H1 (cell line): Measurements from ENCODE around the gene PXT1. TPM values are rescaled to one million over a fixed set of nuclear protein-coding genes. Genes with fewer than 3 reads are reported as not detected.

Source experiments
- CTCF ChIA-PET: fragments of 300-600 bp; sonication (Branson Sonifier 250); formaldehyde crosslinking; loops from one replicate; lab custom pipeline; 2021; ENCODE audit not compliant: partially characterized antibody; lab: Charles Lee
- POLR2A ChIA-PET: fragments of 300-600 bp; sonication (Branson Sonifier 250); formaldehyde crosslinking; loops from one replicate; lab custom pipeline; 2021; ENCODE audit warnings: inconsistent platforms; ENCODE audit not compliant: partially characterized antibody; lab: Charles Lee
- DNase-seq, 2 experiments: peaks; one replicate each; pipeline versions ENCODE4 v3.0.0 to v3.0.0-alpha.2; 2010 to 2022; ENCODE audit warnings: low spot score in 2 of 2, low read depth in 1 of 2, mixed read lengths in 1 of 2
- FAIRE-seq: peaks from 2 replicates; lab custom pipeline; 2011; peaks lifted over from hg19 to GRCh38; lab: Jason Lieb, UNC
- H2AFZ ChIP-seq: 2 replicates; pipeline ENCODE4 v1.8.1; 2012; ENCODE audit warnings: low read length, inconsistent platforms
- H2AK5ac ChIP-seq: 2 replicates; pipeline ENCODE4 v1.6.1; 2013; ENCODE audit warnings: low read depth, low read length
- H2BK120ac ChIP-seq: replicated peaks from 2 replicates; pipeline ENCODE3; 2013; ENCODE audit warnings: low read depth, low read length, inconsistent platforms
- H2BK12ac ChIP-seq: 2 replicates; pipeline ENCODE4 v1.6.1; 2013; ENCODE audit warnings: low read depth, low read length
- H2BK15ac ChIP-seq: 2 replicates; pipeline ENCODE4 v1.6.1; 2013; ENCODE audit warnings: low read length
- H2BK20ac ChIP-seq: 2 replicates; pipeline ENCODE4 v1.6.1; 2013; ENCODE audit warnings: low read length
- H2BK5ac ChIP-seq: 2 replicates; pipeline ENCODE4 v1.6.1; 2013; ENCODE audit warnings: low read depth, low read length
- H3K14ac ChIP-seq: 2 replicates; pipeline ENCODE4 v1.6.1; 2013; ENCODE audit warnings: inconsistent platforms; ENCODE audit not compliant: insufficient read length
- H3K18ac ChIP-seq: 2 replicates; pipeline ENCODE4 v1.6.1; 2013; ENCODE audit warnings: low read length; ENCODE audit errors: extremely low read depth
- H3K23ac ChIP-seq: 2 replicates; pipeline ENCODE4 v1.6.1; 2013; ENCODE audit warnings: inconsistent platforms; ENCODE audit not compliant: insufficient read length
- H3K23me2 ChIP-seq: 2 replicates; pipeline ENCODE4 v1.6.1; 2013; ENCODE audit warnings: low read depth, low read length
- H3K27ac ChIP-seq: 2 replicates; pipeline ENCODE4 v1.6.1; 2011; ENCODE audit warnings: low read depth, low read length, inconsistent platforms
- H3K27me3 ChIP-seq, 4 experiments: replicated peaks in 1 of 4; 1 replicate in 1 of 4; 2 replicates in 3 of 4; pipeline versions ENCODE4 v1.6.1 to v1.8.1; 2011 to 2013; ENCODE audit warnings: low read length in 3 of 4, mild to moderate bottlenecking in 3 of 4, inconsistent platforms in 2 of 4, mixed read lengths in 2 of 4, moderate library complexity in 1 of 4; ENCODE audit not compliant: control insufficient read depth in 3 of 4, insufficient read depth in 3 of 4; ENCODE audit errors: extremely low read depth in 1 of 4
- H3K36me3 ChIP-seq, 4 experiments: 2 replicates each; pipeline versions ENCODE4 v1.6.1 to v1.8.1; 2011 to 2013; ENCODE audit warnings: mild to moderate bottlenecking in 4 of 4, low read length in 3 of 4, moderate library complexity in 2 of 4, control low read depth in 1 of 4, inconsistent platforms in 1 of 4; ENCODE audit not compliant: insufficient read depth in 4 of 4, control insufficient read depth in 2 of 4
- H3K4ac ChIP-seq: replicated peaks from 2 replicates; pipeline ENCODE3; 2013; ENCODE audit warnings: low read length, low read depth, mixed read lengths, inconsistent platforms; ENCODE audit not compliant: insufficient read length
- H3K4me1 ChIP-seq, 4 experiments: replicated peaks in 1 of 4; 1 replicate in 1 of 4; 2 replicates in 3 of 4; pipeline versions ENCODE4 v1.6.1 to v1.8.1; 2011 to 2013; ENCODE audit warnings: low read length in 3 of 4, inconsistent platforms in 2 of 4, mixed read lengths in 1 of 4; ENCODE audit not compliant: insufficient read depth in 4 of 4, control insufficient read depth in 3 of 4
- H3K4me2 ChIP-seq, 2 experiments: 2 replicates each; pipeline versions ENCODE4 v1.6.1 to v1.8.1; 2011 to 2013; ENCODE audit warnings: low read depth in 2 of 2, low read length in 2 of 2, control low read depth in 1 of 2, inconsistent platforms in 1 of 2, mild to moderate bottlenecking in 1 of 2; ENCODE audit not compliant: insufficient read depth in 1 of 2
- H3K4me3 ChIP-seq, 4 experiments: fragments of 200-600, 300-600 bp in 1 of 4; sonication (generic), shearing (Covaris generic), sonication (Bioruptor Twin) in 1 of 4; 2 replicates each; pipeline versions ENCODE4 v1.5.1 to v1.8.1; 2011 to 2016; ENCODE audit warnings: low read length in 4 of 4, low read depth in 3 of 4, control low read depth in 2 of 4, inconsistent platforms in 2 of 4, mild to moderate bottlenecking in 2 of 4, mixed read lengths in 1 of 4, moderate library complexity in 1 of 4; ENCODE audit not compliant: insufficient read depth in 2 of 4; ENCODE audit errors: extremely low read depth in 1 of 4
- H3K56ac ChIP-seq: replicated peaks from 2 replicates; pipeline ENCODE3; 2013; ENCODE audit warnings: low read depth, mild to moderate bottlenecking, mixed read lengths, low read length, inconsistent platforms; ENCODE audit not compliant: insufficient read length
- H3K79me1 ChIP-seq: 2 replicates; pipeline ENCODE4 v1.6.1; 2013; ENCODE audit warnings: low read depth, low read length, control low read depth
- H3K79me2 ChIP-seq, 2 experiments: 2 replicates each; pipeline versions ENCODE4 v1.6.1 to v1.8.1; 2012 to 2013; ENCODE audit warnings: low read length in 2 of 2, mild to moderate bottlenecking in 2 of 2, inconsistent platforms in 1 of 2; ENCODE audit not compliant: insufficient read depth in 2 of 2, control insufficient read depth in 1 of 2
- H3K9ac ChIP-seq, 4 experiments: replicated peaks in 1 of 4; 1 replicate in 1 of 4; 2 replicates in 3 of 4; pipeline versions ENCODE4 v1.6.1 to v1.8.1; 2011 to 2013; ENCODE audit warnings: low read depth in 3 of 4, low read length in 3 of 4, control low read depth in 2 of 4, mild to moderate bottlenecking in 2 of 4, moderate library complexity in 2 of 4, inconsistent platforms in 1 of 4; ENCODE audit errors: extremely low read depth in 1 of 4
- H3K9me3 ChIP-seq, 2 experiments: 2 replicates each; pipeline versions ENCODE4 v1.6.1 to v1.8.1; 2012 to 2013; ENCODE audit warnings: mild to moderate bottlenecking in 2 of 2, moderate library complexity in 2 of 2, control low read depth in 1 of 2, inconsistent platforms in 1 of 2, low read depth in 1 of 2, low read length in 1 of 2, mixed read lengths in 1 of 2; ENCODE audit not compliant: insufficient read depth in 2 of 2
- H4K20me1 ChIP-seq, 2 experiments: replicated peaks in 1 of 2; 2 replicates each; pipeline versions ENCODE3 to v1.8.1; 2011 to 2013; ENCODE audit warnings: inconsistent platforms in 2 of 2, low read length in 2 of 2, mild to moderate bottlenecking in 1 of 2; ENCODE audit not compliant: insufficient read depth in 2 of 2, control insufficient read depth in 1 of 2
- H4K5ac ChIP-seq: 2 replicates; pipeline ENCODE4 v1.6.1; 2013; ENCODE audit warnings: low read length, low read depth, mixed read lengths, inconsistent platforms; ENCODE audit not compliant: insufficient read length
- H4K8ac ChIP-seq: 2 replicates; pipeline ENCODE4 v1.8.0; 2013; ENCODE audit warnings: mild to moderate bottlenecking, moderate library complexity, low read length, inconsistent platforms; ENCODE audit not compliant: insufficient read depth; ENCODE audit errors: extremely low read depth
- H4K91ac ChIP-seq: replicated peaks from 2 replicates; pipeline ENCODE3; 2013; ENCODE audit warnings: low read length, mixed read lengths, inconsistent platforms; ENCODE audit not compliant: insufficient read length
- CREB1 ChIP-seq: IDR thresholded peaks from 2 replicates; pipeline ENCODE4 v1.6.1; 2012; ENCODE audit warnings: inconsistent platforms
- GABPA ChIP-seq: IDR thresholded peaks from 2 replicates; pipeline ENCODE4 v1.6.1; 2011; ENCODE audit warnings: mild to moderate bottlenecking, low read length, moderate library complexity, borderline replicate concordance; ENCODE audit not compliant: insufficient read depth
- JUND ChIP-seq: IDR thresholded peaks from 2 replicates; pipeline ENCODE4 v1.6.1; 2011; ENCODE audit warnings: mild to moderate bottlenecking, improper control_type of control experiment, low read length
- SIN3A ChIP-seq, 2 experiments: IDR thresholded peaks in 1 of 2; conservative IDR thresholded peaks in 1 of 2; 2 replicates each; pipeline ENCODE4 v1.6.1; 2011 to 2012; ENCODE audit warnings: low read length in 2 of 2, improper control_type of control experiment in 1 of 2, low read depth in 1 of 2, mild to moderate bottlenecking in 1 of 2
- TAF1 ChIP-seq: IDR thresholded peaks from 2 replicates; pipeline ENCODE4 v1.6.1; 2011; ENCODE audit warnings: mild to moderate bottlenecking, low read depth, low read length
- TBP ChIP-seq: IDR thresholded peaks from 2 replicates; pipeline ENCODE4 v1.6.1; 2011; ENCODE audit warnings: low read depth, low read length, improper control_type of control experiment
- WGBS, 2 experiments: shearing (Covaris generic) in 1 of 2; methylation state at CpG; one replicate each; pipeline versions ENCODE4 v1.1.6 to v1.1.7; 2013 to 2015; ENCODE audit warnings: low lambda C conversion rate in 2 of 2, mixed read lengths in 2 of 2, inconsistent platforms in 1 of 2, low coverage in 1 of 2, missing lambda C conversion rate in 1 of 2; ENCODE audit not compliant: insufficient replicate concordance in 2 of 2, insufficient coverage in 1 of 2, insufficient read length in 1 of 2; ENCODE audit errors: extremely low coverage in 1 of 2, missing lambda C conversion rate in 1 of 2; 5-methylcytosine and 5-hydroxymethylcytosine counted together
- polyA plus RNA-seq, 7 experiments: library from polyadenylated mRNA; depleted of rRNA in 3 of 7; stranded (reverse) in 5 of 7; unstranded in 2 of 7; fragments of >200 nt in 5 of 7; fragments of 200-250 nt in 2 of 7; gene quantifications; 1 replicate in 5 of 7; 2 replicates in 1 of 7; 4 replicates in 1 of 7; pipeline versions ENCODE4 v1.2.1 to v1.2.3, GENCODE V29; 2011 to 2013; ENCODE audit warnings: missing spikeins in 2 of 7, mixed read lengths in 2 of 7
- total RNA-seq: library from RNA; stranded (reverse); fragmentation: NEBNext Ultra II Directional; extraction: Animal tissue kit (Norgen Biotek cat#: 25700); gene quantifications from 2 replicates; pipeline ENCODE4 v1.2.1, GENCODE V29; 2021

PXT1 gene
- total and polyA plus RNA-seq, 2 of the 8 experiments (the other 6 are each of a cell fraction or from before 2014, with no cell fraction given), result 0.06 TPM; not detected in 1

GRCh38 chr6:36441307-36441894 lies 1.3 kb downstream of the PXT1 start:
- 0 out of 2 replicates have a peak overlapping the region, but pooled peaks have one; percentile 36 for H2AFZ ChIP-seq
- FAIRE-seq, result peak; percentile 39
- peaks cover 0 to 6% (median 4%) of the 10 kb centered on the region in 4 experiments; a peak in 4 of 7 replicates for H3K4me1 ChIP-seq

More at GRCh38 chr6:36441307-36441894, 1.3 kb downstream of the PXT1 start:
- Histone ChIP-seq H4K8ac (no peak overlapping the region), H4K20me1 (no peaks in the 10 kb centered on the region), H3K4me2 (peak overlapping the region in 1 of 2 experiments; percentile 15; a peak in 2 of 4 replicates), H2AK5ac (no peak overlapping the region), H3K4me3 (no peak overlapping the region), H3K56ac (no peak overlapping the region), H2BK120ac (peak overlapping the region; percentile 28), H2BK15ac (no peak overlapping the region), H3K14ac (no peak overlapping the region), H3K27ac (no peak overlapping the region), H3K36me3 (no peaks in the 10 kb centered on the region), H2BK12ac (no peak overlapping the region), H3K23me2 (peaks cover 5% of the 10 kb centered on the region), H4K5ac (peak overlapping the region; percentile 38), H3K9me3 (no peaks in the 10 kb centered on the region), H3K79me2 (peaks cover 0 to 27% of the 10 kb centered on the region in 2 experiments; a peak in 2 of 4 replicates), H3K79me1 (no peaks in the 10 kb centered on the region; the same call in 1 of the 2 replicates), H2BK20ac (no peak overlapping the region), H3K27me3 (no peaks in the 10 kb centered on the region), H4K91ac (no peak overlapping the region), H3K23ac (no peak overlapping the region), H3K9ac (no peak overlapping the region), H3K4ac (no peak overlapping the region), H2BK5ac (0 out of 2 replicates have a peak overlapping the region, but pooled peaks have one; percentile 5), H3K18ac (no peak overlapping the region)
- DNase-seq, result peak; percentile 61 to 72
- ChIA-PET POLR2A (interaction anchor here (1.1 kb wide), 1 partner anchor 9 kb away, joined by 4 read pairs; no protein-coding TSS in a partner anchor), CTCF (interaction anchor here (0.7 kb wide), 1 partner anchor 14 kb away, joined by 4 read pairs; no protein-coding TSS in a partner anchor)
- 35% methylated on average over 8 of the region's 8 CpGs; no CpG with 5 or more reads in 1 of the 2 experiments for WGBS, 2 experiments
- TF ChIP-seq SIN3A (conservative IDR thresholded peaks at IDR 0.05 in 1 of 2, IDR thresholded peaks at IDR 0.05 in 1 of 2; ENCODE audit: low read depth in 1 of 2, low read length in 2 of 2) (peak in 1 of 2 experiments; percentile 82; a peak in 2 of 4 replicates), TAF1 (0 out of 2 replicates have a peak, but pooled peaks have one; percentile 42), TBP (peak; percentile 39; the same call in 1 of the 2 replicates), CREB1 (peak; percentile 86), JUND (peak; percentile 56; the same call in 1 of the 2 replicates), GABPA (no peak)
